CD4-positive, alpha-beta T cell (primary cell): ENCODE results near the gene YPEL2. TPM values are rescaled to one million over a fixed set of nuclear protein-coding genes. Genes with fewer than 3 reads are reported as not detected.

Experiments used
- ATAC-seq: fragments of 200-7000 bp; cut with Tn5 transposase; one replicate; pipeline ENCODE4 v1.10.0; 2022; ENCODE audit warnings: mild to moderate bottlenecking; ENCODE audit not compliant: poor library complexity
- CTCF ChIA-PET: fragments of 350-600 bp; sonication (Branson Sonifier 250); formaldehyde crosslinking; loops from one replicate; lab custom pipeline; 2021; ENCODE audit warnings: antibody characterized with exemption, inconsistent platforms; lab: Charles Lee
- POLR2A ChIA-PET: fragments of 350-600 bp; sonication (Branson Sonifier 250); formaldehyde crosslinking; loops from one replicate; lab custom pipeline; 2021; ENCODE audit warnings: antibody characterized with exemption, inconsistent platforms; lab: Charles Lee
- DNase-seq, 14 experiments: peaks; one replicate each; pipeline ENCODE4 v3.0.0-alpha.2; 2013 to 2020; ENCODE audit warnings: mixed read lengths in 2 of 14
- H3K27ac ChIP-seq, 2 donors: one replicate each; pipeline versions ENCODE4 v1.5.1 to v1.7.0; 2013; ENCODE audit warnings: low read length in 2 of 2, low read depth in 1 of 2, mild to moderate bottlenecking in 1 of 2
- H3K27me3 ChIP-seq, 2 experiments: 1 replicate in 1 of 2; 2 replicates in 1 of 2; pipeline versions ENCODE4 v1.6.1 to v1.7.0; 2013; ENCODE audit warnings: low read length in 2 of 2, control low read depth in 1 of 2, mild to moderate bottlenecking in 1 of 2, moderate library complexity in 1 of 2; ENCODE audit not compliant: insufficient read depth in 2 of 2, control insufficient read depth in 1 of 2
- H3K36me3 ChIP-seq: one replicate; pipeline ENCODE4 v1.6.1; 2013; ENCODE audit warnings: low read length, control low read depth; ENCODE audit not compliant: insufficient read depth
- H3K4me1 ChIP-seq: one replicate; pipeline ENCODE4 v1.6.1; 2013; ENCODE audit warnings: low read length, control low read depth; ENCODE audit not compliant: insufficient read depth
- H3K4me3 ChIP-seq: one replicate; pipeline ENCODE4 v1.5.1; 2013; ENCODE audit warnings: mild to moderate bottlenecking, low read length, moderate library complexity
- H3K9me3 ChIP-seq, 2 experiments: 1 replicate in 1 of 2; 2 replicates in 1 of 2; pipeline versions ENCODE4 v1.6.1 to v1.7.0; 2013; ENCODE audit warnings: low read length in 2 of 2, mild to moderate bottlenecking in 2 of 2, control low read depth in 1 of 2, moderate library complexity in 1 of 2; ENCODE audit not compliant: control insufficient read depth in 1 of 2, insufficient read depth in 1 of 2
- H3K27ac Mint-ChIP-seq: one replicate; pipeline ENCODE4 v1.8.0; 2020; ENCODE audit warnings: mixed read lengths
- H3K27me3 Mint-ChIP-seq: one replicate; pipeline ENCODE4 v1.8.0; 2021; ENCODE audit warnings: mixed read lengths
- H3K36me3 Mint-ChIP-seq: one replicate; pipeline ENCODE4 v1.8.0; 2021; ENCODE audit warnings: low read depth, mixed read lengths
- H3K4me1 Mint-ChIP-seq: one replicate; pipeline ENCODE4 v1.8.0; 2021; ENCODE audit warnings: low read depth, mixed read lengths
- H3K4me3 Mint-ChIP-seq: one replicate; pipeline ENCODE4 v1.8.0; 2020; ENCODE audit warnings: mild to moderate bottlenecking, mixed read lengths
- H3K9me3 Mint-ChIP-seq: one replicate; pipeline ENCODE4 v1.8.0; 2020; ENCODE audit warnings: mixed read lengths
- CTCF ChIP-seq: fragments of 200-600 bp; IDR thresholded peaks from one replicate; pipeline ENCODE4 v1.8.0; 2022; ENCODE audit warnings: antibody characterized with exemption, mild to moderate bottlenecking
- intact Hi-C, 2 experiments: fragments of 100-400 bp; cut with DNase I in 1 of 2; cut with micrococcal nuclease in 1 of 2; formaldehyde crosslinking; loops; one replicate each; pipeline versions ENCODE4 v1.15.1 to v1.9.0; 2023 to 2025; cut with DNase I, micrococcal nuclease
- total RNA-seq, 174 experiments: library from RNA in 2 of 174; stranded (reverse) in 2 of 174; gene quantifications; one replicate each; pipeline ENCODE4 v1.2.3 and lab custom pipeline; 2021 to 2026

YPEL2 gene
- total RNA-seq, 2 experiments from 2014 or later, result 69.1 to 71.6 TPM

- Histone ChIP-seq H3K36me3 (no peaks in the 10 kb centered on the region), H3K9me3 (no peaks in the 10 kb centered on the region), H3K4me1 (peaks cover 43% of the 10 kb centered on the region), H3K27ac (peak overlapping the region in 1 of 2 donors; percentile 56), H3K4me3 (no peak overlapping the region), H3K27me3 (no peaks in the 10 kb centered on the region)
- no peak for TF ChIP-seq CTCF
- ChIA-PET CTCF (interaction anchor here (0.6 to 1.8 kb wide), 5 partner anchors 17 to 117 kb away, joined by 3 to 8 read pairs (median 4); no protein-coding TSS in a partner anchor), POLR2A (interaction anchor here (1.2 to 3.6 kb wide), 2 partner anchors 35 to 107 kb away, joined by 4 to 28 read pairs; partner anchors contain the start of gene GDPD1)
- Mint-ChIP-seq H3K9me3 (no peaks in the 10 kb centered on the region), H3K27ac (peak overlapping the region; percentile 91), H3K36me3 (no peaks in the 10 kb centered on the region), H3K27me3 (no peaks in the 10 kb centered on the region), H3K4me1 (peaks cover 44% of the 10 kb centered on the region), H3K4me3 (peak overlapping the region; percentile 62)
- DNase-seq, result no peak
- intact Hi-C loops, result no loop called here
- ATAC-seq, result no peak
Measured at GRCh38 chr17:59327121-59327980, 4.1 kb upstream of the YPEL2 start.

- intact Hi-C loops, result loop anchor here (2.0 kb wide), 3 partner anchors 15 to 107 kb away; partner anchors contain the start of gene GDPD1 (in 1 of the 2)
- POLR2A ChIA-PET, result interaction anchor here (0.8 to 3.6 kb wide), 3 partner anchors 34 to 108 kb away, joined by 3 to 28 read pairs (median 4); partner anchors contain the start of gene GDPD1
Measured at GRCh38 chr17:59327981-59328290, 3.5 kb upstream of the YPEL2 start.

More at GRCh38 chr17:59327981-59328290, 3.5 kb upstream of the YPEL2 start:
- CTCF ChIA-PET, result interaction anchor here (0.6 to 1.8 kb wide), 5 partner anchors 17 to 117 kb away, joined by 3 to 8 read pairs (median 4); no protein-coding TSS in a partner anchor
- ATAC-seq (peak; percentile 45), DNase-seq (peak in 7 of 14 experiments; percentile 4 to 68 (median 41))
- peaks cover 50% of the 10 kb centered on the region for H3K4me1 Mint-ChIP-seq
- Histone ChIP-seq H3K9me3 (no peaks in the 10 kb centered on the region), H3K4me3 (no peak overlapping the region), H3K27ac (peak overlapping the region in 1 of 2 donors; percentile 66), H3K27me3 (no peaks in the 10 kb centered on the region), H3K36me3 (no peaks in the 10 kb centered on the region), H3K4me1 (peaks cover 49% of the 10 kb centered on the region)
- peaks cover 6% of the 10 kb centered on the region for H3K36me3 Mint-ChIP-seq
- TF ChIP-seq CTCF, result no peak
- peak overlapping the region; percentile 91 for H3K27ac Mint-ChIP-seq
- H3K9me3 Mint-ChIP-seq, result no peaks in the 10 kb centered on the region
- no peaks in the 10 kb centered on the region for H3K27me3 Mint-ChIP-seq
- H3K4me3 Mint-ChIP-seq, result peak overlapping the region; percentile 62
